Heart left ventricle (tissue), 16 donors: ENCODE data around the gene ATP6AP2. TPM values are rescaled to one million over a fixed set of nuclear protein-coding genes. Genes with fewer than 3 reads are reported as not detected.
A peak's percentile ranks its signal among the peaks of the same experiment; 100 is the strongest.

ENCODE experiments used
- ATAC-seq, 4 donors: fragments of 200-7000 bp; cut with Tn5 transposase; one replicate each; pipeline ENCODE4 v1.9.1; 2020 to 2022; ENCODE audit warnings: moderate library complexity in 4 of 4, mild to moderate bottlenecking in 3 of 4, moderate number of reproducible peaks in 1 of 4
- DNase-seq, 5 donors: peaks; one replicate each; pipeline ENCODE4 v3.0.0-alpha.2; 2020
- H3K27ac ChIP-seq, 12 donors: fragments of 200-600 bp; sonication (generic) in 4 of 12; one replicate each; pipeline versions ENCODE4 v1.5.0 to v1.8.0; 2016 to 2022; ENCODE audit warnings: mild to moderate bottlenecking in 2 of 12
- H3K27me3 ChIP-seq, 9 donors: fragments of 200-600 bp; sonication (generic) in 2 of 9; one replicate each; pipeline versions ENCODE4 v1.5.1 to v1.8.0; 2016 to 2022; ENCODE audit warnings: mild to moderate bottlenecking in 3 of 9
- H3K36me3 ChIP-seq, 9 donors: fragments of 200-600 bp; sonication (generic) in 2 of 9; one replicate each; pipeline versions ENCODE4 v1.5.0 to v1.8.0; 2018 to 2022; ENCODE audit warnings: mild to moderate bottlenecking in 2 of 9
- H3K4me1 ChIP-seq, 12 donors: fragments of 200-600 bp; sonication (generic) in 4 of 12; one replicate each; pipeline versions ENCODE4 v1.5.0 to v1.8.0; 2016 to 2022; ENCODE audit warnings: mild to moderate bottlenecking in 3 of 12
- H3K4me3 ChIP-seq, 12 donors: fragments of 200-600 bp; sonication (generic) in 4 of 12; one replicate each; pipeline versions ENCODE4 v1.5.0 to v1.8.0; 2017 to 2022; ENCODE audit warnings: mild to moderate bottlenecking in 9 of 12, moderate library complexity in 4 of 12
- H3K9me3 ChIP-seq, 12 donors: fragments of 200-600 bp; sonication (generic) in 4 of 12; one replicate each; pipeline versions ENCODE4 v1.5.0 to v1.8.0; 2016 to 2022; ENCODE audit warnings: mild to moderate bottlenecking in 1 of 12
- CTCF ChIP-seq, 12 donors: fragments of 200-600 bp; sonication (generic) in 4 of 12; IDR thresholded peaks; one replicate each; pipeline versions ENCODE4 v1.5.0 to v1.8.0; 2018 to 2022; ENCODE audit warnings: antibody characterized with exemption in 12 of 12, mild to moderate bottlenecking in 5 of 12
- POLR2A ChIP-seq, 2 donors: fragments of 450-650 bp; IDR thresholded peaks; one replicate each; pipeline ENCODE4 v1.6.1; 2017; ENCODE audit warnings: antibody characterized with exemption in 2 of 2, mild to moderate bottlenecking in 2 of 2, moderate library complexity in 2 of 2
- WGBS, 4 donors: extraction: QIAGEN DNeasy Blood & Tissue Kit in 2 of 4; methylation state at CpG; one replicate each; pipeline versions ENCODE4 v1.1.5 to v1.1.7; 2013 to 2018; 5-methylcytosine and 5-hydroxymethylcytosine counted together
- intact Hi-C, 10 donors: fragments of 100-400 bp; cut with DNase I; formaldehyde crosslinking; loops; one replicate each; pipeline versions ENCODE4 v1.11.1 to v1.14.2; 2022
- polyA plus RNA-seq, 2 donors: library from polyadenylated mRNA; stranded (reverse); fragments of 200-250 nt; gene quantifications; one replicate each; pipeline ENCODE4 v1.2.3, GENCODE V29; 2013
- total RNA-seq, 9 donors: library from RNA; depleted of rRNA in 2 of 9; stranded (reverse); fragments of >200 nt in 2 of 9; fragmentation: NEBNext Ultra II Directional in 3 of 9; extraction: Animal tissue kit (Norgen Biotek cat#: 25700) in 3 of 9; gene quantifications; one replicate each; pipeline versions ENCODE4 v1.1.0 to v1.2.4, GENCODE V29; 2016 to 2023
- donor health status: ischemic (EF 13 %, LVEDD 7.1; RV severe dilation, severe dysfunction).
- donor health status: healthy with polysubstance abuse.
- donor health status: DM: no; HTN: yes; CAD: no.
- donor health status: DM: no; HTN: no; CAD: no.
- donor health status: ischemic (EF 25% LVEDD 6.9; RV normal size, moderate dysfunction).
- donor health status: ischemic (EF 25% LVEDD 5.7; RV mildly dilated, moderate dysfunction).
- donor health status: healthy.
- donor health status: DM: yes; HTN: yes; CAD: no.
- donor health status: ischemic (EF 35%, LVEDD 5.7; RV mildly dilated, moderate dysfunction).
- donor health status: nonischemic (EF 11% LVEDD 7.7; RV severe dilation, severe dysfunction).
- donor health status: DM: yes; HTN: yes; CAD: no.
- donor health status: PGD.
- donor health status: ischemic (EF 29% LVEDD 5.4; RV normal size, mild dysfunction).
- donor health status: nonischemic (EF 23%, LVEDD 6.1; RV moderate dilation, normal function).

The ATP6AP2 gene
- total and polyA plus RNA-seq, 11 donors, result 28.5 to 93.6 (median 51.0) TPM

DNA sequence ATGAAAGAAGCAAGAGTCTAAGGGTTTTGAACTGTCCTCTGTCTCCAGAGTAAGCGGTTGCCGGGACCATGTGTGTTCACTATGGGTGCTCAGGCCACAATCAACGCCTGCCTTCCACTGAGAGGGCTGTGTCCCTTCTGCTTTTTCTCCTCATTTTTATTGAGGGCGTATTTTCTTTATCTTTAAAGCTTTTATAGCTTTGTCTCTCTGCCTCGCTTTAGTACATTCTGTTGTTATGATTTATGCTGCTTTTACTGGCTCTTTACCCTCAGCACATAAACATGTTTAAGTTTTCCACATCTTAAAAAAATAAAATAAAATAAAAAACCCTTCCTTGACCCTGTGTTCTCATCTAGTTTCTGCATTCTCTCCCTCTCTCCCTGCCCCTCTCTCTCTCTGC, 42.4 kb upstream of the ATP6AP2 start:
- TF ChIP-seq POLR2A (IDR thresholded peaks at IDR 0.05) (no peak), CTCF (IDR thresholded peaks at IDR 0.05) (no peak)
- Histone ChIP-seq H3K9me3 (no peaks in the 10 kb centered on the region), H3K27ac (no peak overlapping the region), H3K36me3 (no peaks in the 10 kb centered on the region), H3K27me3 (peaks cover 0 to 67% (median 0%) of the 10 kb centered on the region in 9 donors), H3K4me1 (peaks cover 0 to 11% (median 0%) of the 10 kb centered on the region in 12 donors), H3K4me3 (no peak overlapping the region)
- DNase-seq (no peak), ATAC-seq (no peak)
- WGBS, 4 donors, result 76 to 95% (median 85%) methylated on average over 5 of the region's 5 CpGs
- intact Hi-C loops, result no loop called here

GRCh38 chrX:40539214-40540142, 41.3 kb upstream of the ATP6AP2 start:
- DNase-seq, result peak in 4 of 5 donors; percentile 20 to 65 (median 53)
- intact Hi-C loops, result loop anchor here in 3 of 10 donors (5.0 to 10.0 kb wide), 4 partner anchors 108 to 713 kb away; partner anchors contain the start of gene CXorf38 (in 2 of the 3)
- H3K27me3 ChIP-seq, result peaks cover 0 to 65% (median 0%) of the 10 kb centered on the region in 9 donors
- H3K4me3 ChIP-seq, result no peak overlapping the region
- TF ChIP-seq POLR2A (IDR thresholded peaks at IDR 0.05) (no peak), CTCF (IDR thresholded peaks at IDR 0.05) (peak in 1 of 12 donors; percentile 18)
- H3K9me3 ChIP-seq, result no peaks in the 10 kb centered on the region
- H3K27ac ChIP-seq, result peak overlapping the region in 4 of 12 donors; percentile 19 to 55 (median 26)
- peaks cover 0 to 11% (median 0%) of the 10 kb centered on the region in 12 donors for H3K4me1 ChIP-seq
- 47 to 51% (median 49%) methylated on average over 20 of the region's 20 CpGs for WGBS, 4 donors
- peak; percentile 37 to 88 (median 76) for ATAC-seq
- no peaks in the 10 kb centered on the region for H3K36me3 ChIP-seq

DNA sequence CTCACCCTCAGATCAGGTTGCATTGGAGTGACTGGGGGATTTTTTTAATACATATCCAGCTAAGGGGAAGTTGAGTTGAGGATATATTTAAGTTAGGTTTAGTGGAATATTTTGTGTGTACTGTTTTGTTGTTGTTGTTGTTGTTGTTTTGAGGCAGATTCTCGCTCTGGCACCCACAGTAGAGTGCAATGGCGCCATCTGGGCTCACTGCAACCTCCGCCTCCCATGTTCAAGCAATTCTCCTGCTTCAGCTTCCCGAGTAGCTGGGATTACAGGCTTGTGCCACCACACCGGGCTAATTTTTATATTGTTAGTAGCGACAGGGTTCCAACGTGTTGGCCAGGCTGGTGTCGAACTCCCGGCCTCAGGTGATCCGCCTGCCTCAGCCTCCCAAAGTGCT, 38.6 kb upstream of the ATP6AP2 start:
- Histone ChIP-seq H3K4me1 (peaks cover 0 to 11% (median 0%) of the 10 kb centered on the region in 12 donors), H3K4me3 (no peak overlapping the region), H3K36me3 (no peaks in the 10 kb centered on the region), H3K27me3 (peaks cover 0 to 59% (median 0%) of the 10 kb centered on the region in 9 donors), H3K27ac (no peak overlapping the region), H3K9me3 (no peaks in the 10 kb centered on the region)
- ATAC-seq (no peak), DNase-seq (no peak)
- 72 to 86% (median 80%) methylated on average over 10 of the region's 10 CpGs for WGBS, 4 donors
- intact Hi-C loops, result loop anchor here in 3 of 10 donors (5.0 to 10.0 kb wide), 4 partner anchors 105 to 710 kb away; partner anchors contain the start of gene CXorf38 (in 2 of the 3)
- no peak for TF ChIP-seq POLR2A (IDR thresholded peaks at IDR 0.05)
- TF ChIP-seq CTCF (IDR thresholded peaks at IDR 0.05), result no peak

DNA sequence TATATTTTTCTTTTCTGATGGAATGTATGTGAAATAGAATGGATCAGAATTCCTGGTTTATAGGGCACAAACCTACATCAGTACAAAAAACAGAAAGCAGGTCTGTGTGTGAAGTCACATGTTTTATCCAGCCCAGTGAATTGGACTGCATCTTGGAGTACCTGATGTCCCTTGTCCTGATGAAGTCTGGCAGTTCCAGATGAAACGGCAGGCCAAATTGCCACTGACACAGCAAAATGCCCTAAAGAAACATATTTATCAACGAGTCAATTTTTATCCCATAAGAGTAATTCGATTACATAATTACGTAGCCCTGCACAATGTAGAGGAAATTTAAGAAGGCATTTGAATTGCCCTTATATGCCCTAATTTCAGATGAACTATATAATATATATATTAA, 37.8 kb upstream of the ATP6AP2 start:
- Histone ChIP-seq H3K9me3 (no peaks in the 10 kb centered on the region), H3K36me3 (no peaks in the 10 kb centered on the region), H3K4me1 (peaks cover 0 to 11% (median 0%) of the 10 kb centered on the region in 12 donors), H3K4me3 (no peak overlapping the region), H3K27me3 (peaks cover 0 to 52% (median 0%) of the 10 kb centered on the region in 9 donors), H3K27ac (no peak overlapping the region)
- no peak for ATAC-seq
- TF ChIP-seq POLR2A (IDR thresholded peaks at IDR 0.05), result no peak
- TF ChIP-seq CTCF (IDR thresholded peaks at IDR 0.05), result no peak
- 68 to 80% (median 75%) methylated on average over 4 of the region's 4 CpGs for WGBS, 4 donors
- intact Hi-C loops, result loop anchor here in 3 of 10 donors (5.0 to 10.0 kb wide), 4 partner anchors 104 to 709 kb away; partner anchors contain the start of gene CXorf38 (in 2 of the 3)
- no peak for DNase-seq
